ENCODE data around the gene FERMT3. TPM values are rescaled to one million over a fixed set of nuclear protein-coding genes. Genes with fewer than 3 reads are reported as not detected.
"Not testable (repeated sequence)": the region's sequence is repeated elsewhere in the genome, so short reads cannot be mapped to it uniquely, and the experiment has no call there.

The FERMT3 gene
- total RNA-seq, 1 experiment from 2014 or later = 10.6 TPM

DNA sequence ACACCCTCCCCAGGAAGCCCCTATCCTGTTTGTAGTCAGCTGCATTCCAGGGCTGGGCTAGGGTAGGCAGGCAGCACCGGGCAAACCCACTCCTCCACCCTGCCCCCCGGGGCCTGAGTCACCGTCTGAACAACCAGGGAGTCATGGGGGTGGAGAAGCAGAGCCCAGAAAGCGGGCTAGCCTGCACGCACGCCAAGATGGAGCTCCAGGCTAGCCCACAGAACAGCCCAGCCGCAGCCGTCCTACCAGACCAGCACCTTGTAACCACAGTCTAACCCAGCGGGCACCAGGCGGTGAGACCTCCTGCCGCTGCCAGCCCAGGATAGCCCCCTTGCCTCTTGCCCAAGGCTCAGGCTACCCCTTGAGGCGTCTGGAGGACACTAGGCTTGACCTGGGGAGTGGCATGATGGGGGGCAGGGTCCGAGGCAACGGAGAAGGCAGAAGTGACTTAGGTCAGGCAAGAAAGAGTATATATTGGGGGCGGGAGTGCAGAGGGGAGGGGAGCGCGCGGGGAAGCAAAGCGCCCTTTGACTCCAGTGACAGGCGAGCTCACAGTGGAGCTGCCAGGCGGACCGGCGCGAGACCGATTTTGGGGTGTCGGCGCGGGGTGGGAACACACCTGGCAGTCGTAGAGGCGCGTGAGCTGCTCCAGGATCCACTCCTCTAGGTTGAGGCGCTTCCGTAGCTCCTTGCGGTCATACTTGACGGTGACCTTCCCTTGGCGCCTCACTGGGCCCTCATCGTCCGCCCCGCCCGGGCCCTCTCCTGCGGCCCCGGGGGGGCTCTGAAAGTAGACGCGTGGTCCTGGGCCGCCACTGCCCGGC is 39.5 kb downstream of the FERMT3 start:
- Histone ChIP-seq H2BK15ac (ENCODE audit: low read depth, low read length) (no peak overlapping the region), H3K4ac (ENCODE audit: low read depth, low read length) (no peak overlapping the region), H3K9me3 (ENCODE audit: control insufficient read depth, low read depth, low read length) (no peaks in the 10 kb centered on the region), H3K79me1 (ENCODE audit: insufficient read depth, low read depth, low read length, poor library complexity, severe bottlenecking) (no peaks in the 10 kb centered on the region), H3K23me2 (ENCODE audit: insufficient read length, low read depth, low read length, poor library complexity, severe bottlenecking) (peaks cover 23% of the 10 kb centered on the region), H2AFZ (ENCODE audit: low read length) (no peak overlapping the region), H4K91ac (ENCODE audit: insufficient read length, low read depth, low read length) (no peak overlapping the region), H3T11ph (ENCODE audit: low read length) (no peak overlapping the region), H3K4me2 (ENCODE audit: insufficient read depth, insufficient read length, low read length) (peak overlapping the region; percentile 39), H4K5ac (ENCODE audit: insufficient read length, low read depth, low read length) (no peak overlapping the region), H3K18ac (ENCODE audit: insufficient read length, low read depth, low read length) (no peak overlapping the region), H3K56ac (ENCODE audit: insufficient read length, low read depth, low read length) (no peak overlapping the region), H2BK5ac (ENCODE audit: insufficient read length, low read length) (no peak overlapping the region), H3K79me2 (ENCODE audit: insufficient read depth, low read length) (peaks cover 9% of the 10 kb centered on the region; the same call in 1 of the 2 replicates), H2BK20ac (ENCODE audit: low read depth, low read length, poor library complexity, severe bottlenecking) (no peak overlapping the region), H3K9ac (ENCODE audit: extremely low read depth, insufficient read length, low read length) (peak overlapping the region; percentile 50), H3K27ac (ENCODE audit: insufficient read length, low read depth, low read length) (no peak overlapping the region), H4K8ac (replicated peaks; ENCODE audit: insufficient read length, low read depth, low read length) (no peak overlapping the region), H2BK12ac (ENCODE audit: insufficient read length, low read depth, low read length) (no peak overlapping the region), H3K4me1 (ENCODE audit: insufficient read depth, low read length) (peaks cover 9% of the 10 kb centered on the region; the same call in 1 of the 2 replicates), H2AK5ac (ENCODE audit: insufficient read length, low read length) (no peak overlapping the region), H4K20me1 (ENCODE audit: control insufficient read depth, insufficient read depth, insufficient read length) (no peaks in the 10 kb centered on the region), H3K14ac (ENCODE audit: insufficient read depth, low read length) (peak overlapping the region; percentile 37), H2BK120ac (ENCODE audit: low read depth, low read length, poor library complexity, severe bottlenecking) (no peak overlapping the region), H3K27me3 (ENCODE audit: insufficient read depth, low read length) (no peaks in the 10 kb centered on the region), H3K23ac (ENCODE audit: insufficient read length, low read depth, low read length) (no peak overlapping the region)
- Mint-ChIP-seq H3K27me3 (ENCODE audit: low read depth) (no peaks in the 10 kb centered on the region), H3K36me3 (ENCODE audit: insufficient read depth in 1 of 3, low read depth in 3 of 3) (peaks cover 12 to 22% (median 13%) of the 10 kb centered on the region in 3 experiments; a peak in 6 of 7 replicates), H3K4me1 (peaks cover 40 to 49% of the 10 kb centered on the region in 2 experiments), H3K9me3 (no peaks in the 10 kb centered on the region; a peak in 1 of 5 replicates), H3K27ac (peak overlapping the region in 2 of 3 experiments; percentile 67 to 87; a peak in 6 of 7 replicates), H3K4me3 (peak overlapping the region; percentile 88 to 94)
- no peak for DNase-seq
- TF ChIP-seq, protein P1, sequence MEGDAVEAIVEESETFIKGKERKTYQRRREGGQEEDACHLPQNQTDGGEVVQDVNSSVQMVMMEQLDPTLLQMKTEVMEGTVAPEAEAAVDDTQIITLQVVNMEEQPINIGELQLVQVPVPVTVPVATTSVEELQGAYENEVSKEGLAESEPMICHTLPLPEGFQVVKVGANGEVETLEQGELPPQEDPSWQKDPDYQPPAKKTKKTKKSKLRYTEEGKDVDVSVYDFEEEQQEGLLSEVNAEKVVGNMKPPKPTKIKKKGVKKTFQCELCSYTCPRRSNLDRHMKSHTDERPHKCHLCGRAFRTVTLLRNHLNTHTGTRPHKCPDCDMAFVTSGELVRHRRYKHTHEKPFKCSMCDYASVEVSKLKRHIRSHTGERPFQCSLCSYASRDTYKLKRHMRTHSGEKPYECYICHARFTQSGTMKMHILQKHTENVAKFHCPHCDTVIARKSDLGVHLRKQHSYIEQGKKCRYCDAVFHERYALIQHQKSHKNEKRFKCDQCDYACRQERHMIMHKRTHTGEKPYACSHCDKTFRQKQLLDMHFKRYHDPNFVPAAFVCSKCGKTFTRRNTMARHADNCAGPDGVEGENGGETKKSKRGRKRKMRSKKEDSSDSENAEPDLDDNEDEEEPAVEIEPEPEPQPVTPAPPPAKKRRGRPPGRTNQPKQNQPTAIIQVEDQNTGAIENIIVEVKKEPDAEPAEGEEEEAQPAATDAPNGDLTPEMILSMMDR (conservative IDR thresholded peaks at IDR 0.05) = no peak
- no CpG with 5 or more reads among the region's 46 CpGs for WGBS (ENCODE audit: extremely low coverage, insufficient read length, low lambda C conversion rate)

DNA sequence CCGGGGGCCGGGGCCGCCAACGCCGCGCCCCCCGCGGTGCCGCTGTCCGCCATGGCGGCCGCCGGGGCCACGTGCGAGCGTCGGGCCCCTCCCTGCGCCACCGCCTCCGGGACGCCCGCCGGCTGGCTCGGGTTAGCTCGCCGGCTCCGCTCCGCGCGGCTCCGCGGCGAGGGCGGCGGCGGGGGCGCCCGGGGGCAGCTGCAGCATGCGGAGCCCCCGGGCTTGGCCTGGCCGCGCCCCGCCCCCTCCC is 40.0 kb downstream of the FERMT3 start:
- peaks cover 12 to 22% (median 13%) of the 10 kb centered on the region in 3 experiments; a peak in 6 of 7 replicates for H3K36me3 Mint-ChIP-seq (ENCODE audit: insufficient read depth in 1 of 3, low read depth in 3 of 3)
- peaks cover 25% of the 10 kb centered on the region for H3K23me2 ChIP-seq (ENCODE audit: insufficient read length, low read depth, low read length, poor library complexity, severe bottlenecking)
- DNase-seq; H4K8ac ChIP-seq (replicated peaks; ENCODE audit: insufficient read length, low read depth, low read length); H3K9me3 ChIP-seq (ENCODE audit: control insufficient read depth, low read depth, low read length); H3K18ac ChIP-seq (ENCODE audit: insufficient read length, low read depth, low read length); H3K27me3 ChIP-seq (ENCODE audit: insufficient read depth, low read length); H4K5ac ChIP-seq (ENCODE audit: insufficient read length, low read depth, low read length); H3K27me3 Mint-ChIP-seq (ENCODE audit: low read depth); H2BK12ac ChIP-seq (ENCODE audit: insufficient read length, low read depth, low read length); H3K79me2 ChIP-seq (ENCODE audit: insufficient read depth, low read length); H3K4ac ChIP-seq (ENCODE audit: low read depth, low read length); H2BK20ac ChIP-seq (ENCODE audit: low read depth, low read length, poor library complexity, severe bottlenecking); H3K9me3 Mint-ChIP-seq; H4K20me1 ChIP-seq (ENCODE audit: control insufficient read depth, insufficient read depth, insufficient read length); H4K91ac ChIP-seq (ENCODE audit: insufficient read length, low read depth, low read length); H2AK5ac ChIP-seq (ENCODE audit: insufficient read length, low read length); H3T11ph ChIP-seq (ENCODE audit: low read length); H3K56ac ChIP-seq (ENCODE audit: insufficient read length, low read depth, low read length); H3K27ac ChIP-seq (ENCODE audit: insufficient read length, low read depth, low read length); H2BK15ac ChIP-seq (ENCODE audit: low read depth, low read length); H3K79me1 ChIP-seq (ENCODE audit: insufficient read depth, low read depth, low read length, poor library complexity, severe bottlenecking); H3K14ac ChIP-seq (ENCODE audit: insufficient read depth, low read length); H2AFZ ChIP-seq (ENCODE audit: low read length); H2BK120ac ChIP-seq (ENCODE audit: low read depth, low read length, poor library complexity, severe bottlenecking); H3K27ac Mint-ChIP-seq; H2BK5ac ChIP-seq (ENCODE audit: insufficient read length, low read length); H3K23ac ChIP-seq (ENCODE audit: insufficient read length, low read depth, low read length); H3K4me1 ChIP-seq (ENCODE audit: insufficient read depth, low read length); H3K4me2 ChIP-seq (ENCODE audit: insufficient read depth, insufficient read length, low read length); H3K9ac ChIP-seq (ENCODE audit: extremely low read depth, insufficient read length, low read length): not testable (repeated sequence)
- peak overlapping the region; percentile 79 to 93 for H3K4me3 Mint-ChIP-seq
- no CpG with 5 or more reads among the region's 43 CpGs for WGBS (ENCODE audit: extremely low coverage, insufficient read length, low lambda C conversion rate)
- H3K4me1 Mint-ChIP-seq = peaks cover 40 to 49% of the 10 kb centered on the region in 2 experiments
